ENCODE data around the gene GRID1.

DNA sequence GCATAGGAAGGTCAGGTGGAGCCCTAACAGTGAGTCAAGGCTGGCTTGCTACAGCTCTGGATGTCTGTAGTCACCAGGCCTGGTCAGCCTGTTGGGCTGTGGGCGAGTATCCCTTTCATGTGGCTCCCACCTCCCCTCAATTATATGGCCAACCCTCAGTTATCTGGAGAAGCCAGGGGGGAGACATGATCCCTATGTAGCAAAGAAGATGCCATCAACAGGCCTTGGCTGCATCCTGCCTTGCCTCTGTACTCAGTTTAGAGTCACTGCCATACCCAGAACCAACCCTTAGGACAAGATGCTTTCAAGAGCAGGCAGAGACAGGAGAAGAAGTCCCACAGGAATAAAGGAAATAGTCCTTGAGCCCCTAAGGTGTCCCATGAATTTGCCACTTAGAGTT, 763.9 kb downstream of the GRID1 start:
- TF ChIP-seq, protein P1, sequence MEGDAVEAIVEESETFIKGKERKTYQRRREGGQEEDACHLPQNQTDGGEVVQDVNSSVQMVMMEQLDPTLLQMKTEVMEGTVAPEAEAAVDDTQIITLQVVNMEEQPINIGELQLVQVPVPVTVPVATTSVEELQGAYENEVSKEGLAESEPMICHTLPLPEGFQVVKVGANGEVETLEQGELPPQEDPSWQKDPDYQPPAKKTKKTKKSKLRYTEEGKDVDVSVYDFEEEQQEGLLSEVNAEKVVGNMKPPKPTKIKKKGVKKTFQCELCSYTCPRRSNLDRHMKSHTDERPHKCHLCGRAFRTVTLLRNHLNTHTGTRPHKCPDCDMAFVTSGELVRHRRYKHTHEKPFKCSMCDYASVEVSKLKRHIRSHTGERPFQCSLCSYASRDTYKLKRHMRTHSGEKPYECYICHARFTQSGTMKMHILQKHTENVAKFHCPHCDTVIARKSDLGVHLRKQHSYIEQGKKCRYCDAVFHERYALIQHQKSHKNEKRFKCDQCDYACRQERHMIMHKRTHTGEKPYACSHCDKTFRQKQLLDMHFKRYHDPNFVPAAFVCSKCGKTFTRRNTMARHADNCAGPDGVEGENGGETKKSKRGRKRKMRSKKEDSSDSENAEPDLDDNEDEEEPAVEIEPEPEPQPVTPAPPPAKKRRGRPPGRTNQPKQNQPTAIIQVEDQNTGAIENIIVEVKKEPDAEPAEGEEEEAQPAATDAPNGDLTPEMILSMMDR (IDR thresholded peaks at IDR 0.05), result no peak
- TF ChIP-seq POLR2A (IDR thresholded peaks at IDR 0.05), result no peak
